M059J (cell line): ENCODE measurements around the gene KCNK18. TPM values are rescaled to one million over a fixed set of nuclear protein-coding genes. Genes with fewer than 3 reads are reported as not detected.

Experiments
- DNase-seq: peaks from one replicate; pipeline ENCODE4 v3.0.0-alpha.2; 2012; ENCODE audit warnings: low read depth
- total RNA-seq: library from RNA; depleted of rRNA; stranded (reverse); fragments of >200 nt; shearing (Covaris generic); gene quantifications from 2 replicates; pipeline ENCODE4 v1.2.3, GENCODE V29; 2014; rRNA removed

Gene KCNK18
- not detected in 2 replicates for total RNA-seq

DNA sequence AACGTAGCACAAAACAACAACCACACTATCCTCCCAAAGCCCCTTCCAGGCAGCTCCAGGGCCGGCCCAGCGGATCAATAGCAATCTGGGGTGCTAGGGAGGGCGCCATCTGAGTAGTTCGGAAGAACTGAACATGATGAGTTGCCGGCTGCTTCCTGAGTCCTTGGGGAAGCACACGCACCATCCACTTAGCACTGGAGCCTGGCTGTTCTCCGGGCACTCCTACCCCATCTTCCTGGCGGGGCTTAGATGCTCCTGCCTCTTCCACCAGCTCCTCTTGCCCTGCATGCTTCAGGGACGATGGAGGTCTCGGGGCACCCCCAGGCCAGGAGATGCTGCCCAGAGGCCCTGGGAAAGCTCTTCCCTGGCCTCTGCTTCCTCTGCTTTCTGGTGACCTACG, at the start of gene KCNK18:
TSS of gene KCNK18 (plus strand) at position 301 of the 400 bp plus-strand sequence. CDS start at position 301, 0 bp downstream.
- no peak for DNase-seq

DNA sequence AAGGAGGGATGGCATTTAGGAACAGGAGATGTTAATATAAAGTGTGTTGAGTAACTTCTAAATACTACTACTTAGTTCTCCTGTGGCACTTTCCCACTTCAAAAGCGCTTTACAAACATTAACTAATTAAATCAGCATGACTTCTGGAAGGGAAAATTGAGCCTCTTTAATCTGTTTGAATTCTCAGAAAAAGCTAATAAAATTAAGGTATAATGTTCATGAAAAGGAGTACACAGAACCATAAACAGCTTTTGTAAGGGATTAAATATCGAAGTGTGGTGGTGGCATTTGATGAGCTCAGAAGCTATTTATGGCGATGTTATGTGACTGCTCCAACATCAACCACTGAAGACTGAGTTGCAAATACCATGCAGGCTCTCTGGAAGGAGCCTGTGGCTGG, 49.0 kb upstream of the KCNK18 start:
- no peak for DNase-seq

DNA sequence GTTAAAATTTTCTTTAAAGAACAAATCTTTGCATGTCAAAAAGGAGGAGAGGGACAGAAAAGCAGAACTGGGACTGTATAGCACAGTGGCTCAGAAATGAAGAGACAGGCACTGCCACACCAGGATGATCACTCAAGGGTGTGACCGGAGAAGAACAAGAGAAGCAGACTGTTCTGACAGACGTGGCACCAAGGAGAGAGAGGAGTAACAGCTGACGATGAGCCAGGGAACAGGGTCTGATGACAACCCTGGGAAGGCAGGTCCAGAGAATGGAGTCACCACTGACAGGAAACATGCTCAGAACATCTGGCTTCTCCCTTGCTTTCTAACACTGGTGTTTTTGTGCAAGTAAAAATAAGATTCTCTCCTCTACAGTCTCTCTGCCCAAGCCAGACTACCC, 44.6 kb upstream of the KCNK18 start:
- no peak for DNase-seq

DNA sequence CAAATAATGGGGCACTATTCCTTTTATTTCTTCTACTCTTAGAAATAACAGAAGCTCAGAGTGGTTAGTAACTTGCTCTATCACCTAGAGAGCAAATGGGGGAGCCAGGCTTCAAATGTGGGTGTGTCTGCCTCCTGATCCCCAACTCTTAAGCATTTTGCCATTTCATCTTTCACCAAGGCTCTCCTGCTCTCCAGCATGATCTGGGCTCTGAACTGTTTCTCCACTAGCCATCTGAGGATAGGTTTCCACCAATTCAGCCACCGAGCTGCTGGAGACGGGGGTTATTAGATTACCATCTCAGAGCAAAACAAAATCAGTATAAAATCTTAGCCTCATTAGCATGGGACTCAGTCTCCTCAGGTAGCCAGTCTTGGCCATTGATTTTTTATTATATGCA, 39.0 kb upstream of the KCNK18 start:
- DNase-seq = no peak

DNA sequence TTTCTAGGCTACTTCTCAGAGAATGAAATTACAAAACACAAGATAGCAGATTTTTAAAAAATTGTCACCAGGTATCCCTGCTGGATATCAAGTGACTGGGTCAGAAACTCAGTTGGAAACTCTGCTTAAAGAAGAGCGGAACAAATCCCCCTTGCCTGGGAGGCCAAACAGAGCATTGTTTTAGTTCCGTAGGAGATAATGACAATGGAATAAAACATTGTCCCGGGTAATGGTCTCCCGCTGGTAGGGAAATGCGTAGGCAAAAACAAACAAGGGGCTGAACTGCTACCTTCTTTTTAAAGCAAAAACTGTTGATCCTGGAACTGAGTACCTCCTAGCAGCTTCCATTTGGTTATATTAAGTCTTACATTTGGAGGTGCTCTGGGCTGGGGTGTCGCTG, 37.9 kb upstream of the KCNK18 start:
- DNase-seq = no peak

DNA sequence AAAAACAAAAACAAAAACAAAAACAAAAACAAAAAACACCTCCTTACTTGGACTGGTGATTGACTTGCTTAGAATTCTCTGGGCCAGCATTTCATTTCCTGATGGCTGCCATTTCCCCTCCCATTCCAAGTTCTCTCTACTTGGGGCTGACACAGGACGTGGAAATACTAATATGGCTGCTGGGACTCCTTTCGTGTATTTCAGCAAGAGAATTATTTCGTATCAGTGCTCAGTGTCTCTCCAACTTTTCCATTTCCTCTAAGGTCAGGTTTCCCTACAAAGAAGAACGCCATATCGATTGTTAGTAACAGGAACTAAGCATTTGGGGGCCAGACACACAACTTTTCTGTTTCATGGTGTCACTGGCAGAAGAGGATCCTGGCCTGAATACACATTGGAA, 36.7 kb upstream of the KCNK18 start:
- no peak for DNase-seq

DNA sequence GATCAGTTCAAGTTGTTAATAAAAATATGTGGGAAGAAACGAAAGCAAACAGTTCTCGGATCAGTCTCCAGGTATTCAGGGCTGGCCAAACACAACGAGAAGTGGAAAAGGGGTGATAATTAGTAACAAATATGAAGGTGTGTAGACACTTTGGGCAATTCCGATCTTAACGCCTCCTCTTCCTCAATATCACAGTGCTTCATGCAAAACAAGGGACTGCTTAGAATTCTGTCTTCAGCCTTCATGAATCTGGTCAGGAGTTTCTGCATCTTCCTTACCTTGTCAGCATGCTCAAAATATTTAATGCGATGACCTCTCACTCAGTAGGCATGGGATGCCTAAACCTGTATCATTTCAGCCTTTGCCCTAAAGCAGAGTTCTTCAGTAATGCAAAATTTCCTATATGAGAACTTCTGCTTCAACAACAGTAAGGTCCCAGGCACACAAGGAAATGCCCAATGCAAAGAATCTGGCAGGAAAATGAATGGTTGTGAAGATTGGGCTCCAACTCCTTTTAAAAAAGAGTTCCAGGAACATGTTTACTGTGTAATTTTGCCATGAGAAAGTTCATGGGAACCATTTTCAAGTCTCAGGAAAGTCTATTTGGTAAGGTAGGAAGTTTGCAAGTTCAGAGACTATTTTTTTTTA, 35.8 kb upstream of the KCNK18 start:
- no peak for DNase-seq

DNA sequence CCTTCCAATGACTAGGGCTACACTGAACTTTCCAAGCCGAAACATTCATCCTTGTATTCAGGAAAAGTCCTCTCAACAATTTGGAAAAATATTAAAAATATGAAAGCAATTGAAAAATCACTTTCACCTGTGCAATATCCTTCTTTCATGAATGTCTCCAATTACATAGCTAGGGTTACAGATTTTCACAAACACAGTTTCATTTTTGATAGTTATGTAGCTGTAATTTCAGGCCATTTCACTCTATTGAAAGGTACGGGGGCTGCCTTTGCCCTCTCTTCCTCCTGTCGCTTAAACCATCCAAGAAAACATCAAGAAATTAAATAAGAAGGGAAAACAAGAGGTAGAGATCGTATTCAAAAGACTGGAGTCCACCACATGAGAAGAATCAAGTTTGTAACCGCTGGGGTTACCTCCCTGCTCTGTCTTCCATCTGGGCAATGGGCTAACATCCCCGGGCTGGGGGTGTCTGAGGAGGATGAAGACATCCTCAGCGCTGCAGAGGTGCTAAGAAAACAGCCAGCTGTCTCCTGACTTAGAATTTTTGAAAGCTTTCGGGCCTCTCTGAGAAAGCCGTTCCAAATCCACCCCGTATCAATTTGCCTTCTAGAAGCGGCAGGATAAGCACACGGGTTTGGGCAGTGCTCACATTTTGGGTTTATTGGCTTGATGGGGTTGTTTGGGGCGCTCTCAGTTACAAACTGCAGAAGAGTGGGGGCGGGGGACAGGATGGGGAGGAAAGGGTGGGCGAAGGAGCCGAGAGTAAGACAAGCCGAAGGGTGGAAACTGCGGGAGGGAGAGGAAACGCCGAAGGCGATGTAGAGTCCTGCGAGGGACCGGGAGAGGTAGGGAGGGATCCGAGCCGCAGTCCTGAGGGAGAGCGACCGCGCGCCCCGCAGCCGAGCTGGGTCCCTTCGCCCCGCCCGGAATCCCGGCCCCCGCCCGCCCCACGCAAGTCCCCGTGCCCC, 34.9 kb upstream of the KCNK18 start:
- no peak for DNase-seq

DNA sequence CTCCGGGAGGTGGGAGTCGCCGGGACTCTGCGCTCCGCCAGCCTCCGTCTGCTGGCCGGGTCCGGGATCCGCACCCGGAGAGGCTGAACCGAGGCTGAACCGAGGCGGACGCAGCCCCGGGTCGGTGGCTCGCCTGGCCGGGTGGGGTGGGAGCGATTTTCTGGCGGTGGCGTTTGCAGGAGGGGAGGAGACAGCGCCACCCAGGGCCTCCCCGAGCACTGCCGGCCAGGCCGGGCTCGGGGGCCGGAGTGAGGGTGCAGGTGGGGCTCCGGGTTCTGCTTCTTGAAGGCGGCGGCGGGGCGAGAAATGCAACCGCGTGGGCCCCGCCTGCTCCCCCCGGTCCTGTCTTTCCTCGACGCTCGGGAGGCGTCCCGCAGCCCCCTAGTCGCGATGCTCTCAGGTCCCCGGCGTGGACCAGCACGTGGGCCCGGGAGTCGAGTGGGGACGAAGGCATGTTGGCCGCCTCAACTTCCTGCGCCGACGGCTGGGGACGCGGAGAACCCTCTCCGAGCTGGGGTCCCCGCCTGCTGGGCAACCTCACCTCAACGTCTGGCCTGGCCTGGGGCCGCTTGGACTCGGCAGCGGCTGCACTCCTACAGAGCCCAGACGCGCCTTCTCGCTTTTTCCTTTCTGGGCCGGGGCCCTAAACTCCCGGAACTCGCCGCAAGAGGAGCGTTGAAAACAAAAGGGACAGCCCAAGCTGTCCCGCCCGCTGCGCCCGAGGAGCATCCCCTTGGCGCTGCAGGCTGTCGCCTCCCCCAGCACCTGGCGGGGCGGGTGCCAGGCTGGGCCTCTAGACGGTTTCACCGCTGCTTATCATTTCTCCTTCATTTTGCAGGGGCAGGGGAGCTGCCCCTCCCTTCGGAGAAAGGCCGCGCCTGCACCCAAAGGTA, 34.0 kb upstream of the KCNK18 start:
- no peak for DNase-seq

DNA sequence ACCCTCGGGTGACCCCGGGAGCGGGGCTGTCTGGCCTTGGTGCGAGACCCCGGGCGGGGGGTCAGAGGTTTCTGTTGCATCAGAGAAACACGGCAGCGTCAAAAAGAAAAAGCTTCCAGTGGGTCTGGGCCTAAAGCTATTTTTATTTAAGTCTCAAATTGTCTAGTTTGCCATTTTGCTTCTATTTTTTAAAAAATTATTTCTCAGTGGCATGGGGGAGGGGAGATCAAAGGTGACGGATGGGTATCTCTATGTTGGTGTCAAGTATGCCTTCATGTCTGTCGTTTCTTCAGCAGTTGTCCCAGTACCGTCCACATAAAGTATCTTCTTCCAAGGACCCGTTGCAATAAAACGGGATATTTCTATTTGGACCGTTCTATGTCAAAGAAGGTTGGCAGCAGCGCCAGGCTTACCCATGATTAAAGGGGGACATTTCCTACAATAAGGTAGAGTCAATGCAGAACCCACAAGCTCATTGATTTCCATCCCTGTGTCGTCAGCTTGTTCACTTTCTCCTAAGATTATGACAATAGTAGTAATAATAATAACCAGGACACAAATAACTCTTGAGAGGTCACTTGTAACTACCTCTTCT, 33.2 kb upstream of the KCNK18 start:
- no peak for DNase-seq

DNA sequence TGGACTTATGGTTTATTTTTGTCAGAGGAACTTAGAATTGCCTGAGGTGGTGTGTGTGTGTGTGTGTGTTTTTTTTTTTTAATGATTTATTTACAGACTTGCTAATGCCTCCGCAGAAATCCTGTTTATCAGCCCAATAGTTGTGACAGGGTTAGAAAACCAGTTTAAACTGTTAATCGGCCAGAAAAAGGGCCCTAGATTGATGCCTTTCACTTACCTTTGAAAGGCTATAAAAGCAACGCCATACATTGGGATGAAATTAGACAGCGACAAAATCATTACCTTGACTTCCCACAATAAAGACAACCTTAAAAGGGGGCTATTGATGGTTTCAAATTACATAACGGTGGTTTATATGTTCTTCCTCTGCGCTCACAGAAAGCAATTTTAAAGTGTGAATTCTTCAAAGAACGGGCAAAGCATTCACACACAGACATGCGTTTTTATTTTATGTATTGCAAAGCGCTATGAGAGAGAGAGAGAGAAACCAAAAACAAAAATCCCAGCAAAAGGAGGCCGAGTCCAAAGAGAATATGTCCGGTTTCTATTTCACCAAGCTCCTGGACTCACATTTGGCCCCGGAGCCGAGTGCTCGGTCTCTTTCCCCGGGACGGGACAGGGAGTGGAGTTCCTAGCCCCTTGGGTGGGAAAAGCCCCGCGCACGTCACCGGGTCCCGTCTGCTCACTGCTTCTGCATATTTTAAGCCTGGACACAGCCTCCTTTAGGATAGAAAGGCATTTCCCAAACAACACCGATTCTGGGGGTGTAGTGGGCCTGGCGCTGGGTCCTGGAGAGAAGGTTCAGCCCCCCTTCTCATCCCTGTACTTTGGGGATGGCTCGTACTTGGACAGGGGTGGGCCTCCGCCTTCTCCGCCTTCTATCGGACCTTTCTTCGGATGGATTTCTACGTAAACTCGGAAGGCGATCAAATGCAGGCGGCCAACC, 32.4 kb upstream of the KCNK18 start:
- DNase-seq = no peak

DNA sequence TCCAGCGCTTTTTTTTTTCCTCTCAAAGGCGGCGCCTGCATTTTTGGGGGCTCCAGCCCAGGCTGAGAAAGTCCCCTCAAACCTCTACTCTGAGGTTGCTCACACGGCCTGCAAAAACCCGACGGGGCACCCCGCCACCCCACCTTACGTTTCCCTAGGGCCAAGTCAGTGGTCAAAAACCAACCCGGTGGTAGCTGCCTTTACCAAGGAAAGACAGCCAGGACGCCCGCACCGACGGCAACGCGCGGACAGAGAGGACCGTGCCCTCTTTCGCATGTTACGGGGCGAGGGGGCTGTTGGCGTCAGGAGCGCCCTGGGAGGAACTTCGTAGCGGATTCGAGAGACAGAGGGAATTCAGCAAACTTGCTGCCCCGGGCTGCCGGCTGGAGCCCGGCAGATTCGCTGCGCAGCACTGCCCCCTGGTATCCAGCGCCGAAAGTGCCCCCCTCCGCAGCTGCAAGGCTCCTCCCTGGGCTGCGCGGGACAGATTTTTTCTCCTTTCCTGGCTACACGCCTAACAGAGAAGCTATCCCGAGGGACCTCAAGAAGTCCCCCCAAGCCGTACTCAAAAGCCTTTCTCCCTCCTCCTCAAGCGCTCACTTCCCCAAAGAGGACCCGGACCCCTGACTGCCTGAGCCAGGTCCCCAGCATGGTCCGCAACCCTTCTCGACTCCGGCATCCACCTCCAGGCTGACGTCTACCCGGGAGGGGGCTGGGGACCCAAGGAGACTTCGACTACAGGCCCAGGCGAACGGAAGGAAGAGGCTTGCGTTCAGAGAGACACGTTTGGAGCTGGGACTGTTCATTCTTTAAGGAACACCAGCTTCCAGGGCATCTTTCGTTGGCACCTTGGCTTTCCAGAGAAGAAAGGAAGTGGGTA, 31.5 kb upstream of the KCNK18 start:
- DNase-seq = peak; percentile 43

DNA sequence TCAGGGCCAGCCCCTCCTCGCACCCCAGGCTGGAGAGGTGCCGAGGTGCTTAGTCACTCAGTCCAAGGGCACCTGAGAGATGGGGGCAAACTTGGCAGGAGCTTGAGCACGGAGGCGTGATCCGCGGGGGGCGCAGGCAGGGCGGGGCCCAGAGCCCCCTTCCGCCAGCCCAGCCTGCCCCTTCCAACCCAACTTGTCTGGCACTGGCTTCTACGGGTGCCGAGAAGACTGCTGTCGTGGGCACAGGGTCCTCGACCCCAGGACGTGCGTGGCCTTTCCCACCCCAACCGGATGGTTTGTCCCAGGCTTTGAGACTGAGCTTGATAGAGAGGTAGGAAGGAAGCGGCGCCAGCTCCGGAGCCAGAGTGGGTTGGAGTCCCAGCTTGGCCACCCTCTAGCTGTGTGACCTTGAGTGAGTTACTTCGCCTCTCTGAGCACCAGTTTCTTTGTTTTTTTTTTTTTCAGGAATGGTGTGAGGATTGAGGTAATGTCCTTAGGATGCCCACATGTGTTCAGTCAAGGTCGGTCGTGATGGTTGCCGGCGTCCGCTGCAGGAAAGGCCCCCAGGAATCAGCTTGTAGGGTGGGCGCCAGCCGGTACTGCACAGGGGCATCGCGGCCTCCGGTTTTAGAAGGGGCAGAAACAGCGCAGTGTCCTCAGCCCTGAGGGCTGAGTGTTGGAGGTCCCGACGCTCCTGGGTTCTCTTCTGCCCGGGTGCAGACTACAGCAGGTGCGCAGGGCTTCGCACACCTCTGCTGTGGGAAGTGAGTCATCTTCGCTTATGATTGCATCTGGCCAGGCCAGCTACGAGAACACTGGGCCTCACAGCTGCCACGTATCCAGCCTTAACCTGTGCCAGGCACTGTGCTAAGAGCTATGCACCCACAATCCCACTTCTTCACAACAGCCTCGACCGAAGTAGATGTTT, 30.6 kb upstream of the KCNK18 start:
- DNase-seq = no peak

DNA sequence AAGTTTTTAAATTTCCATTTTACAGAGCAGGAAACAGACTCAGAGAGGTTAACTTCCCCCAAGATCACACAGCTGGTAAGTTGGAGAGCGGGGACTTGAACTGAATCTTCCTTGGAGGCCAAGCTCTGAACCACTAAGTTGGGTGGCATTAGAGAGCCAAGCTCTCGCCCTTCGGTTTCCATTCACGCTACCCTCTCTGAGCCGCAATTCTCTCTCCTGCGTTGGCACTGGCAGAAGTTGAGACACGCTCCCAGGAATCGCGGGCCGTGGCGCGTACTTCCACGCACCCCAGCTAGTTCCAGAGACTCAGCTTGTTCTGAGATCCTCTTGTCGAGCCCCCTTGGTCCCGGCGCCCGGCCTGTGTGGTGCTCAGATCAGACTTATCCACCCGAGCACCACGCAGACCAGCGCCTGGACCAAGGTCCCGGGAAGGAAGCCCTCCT, 29.9 kb upstream of the KCNK18 start:
- DNase-seq = no peak

DNA sequence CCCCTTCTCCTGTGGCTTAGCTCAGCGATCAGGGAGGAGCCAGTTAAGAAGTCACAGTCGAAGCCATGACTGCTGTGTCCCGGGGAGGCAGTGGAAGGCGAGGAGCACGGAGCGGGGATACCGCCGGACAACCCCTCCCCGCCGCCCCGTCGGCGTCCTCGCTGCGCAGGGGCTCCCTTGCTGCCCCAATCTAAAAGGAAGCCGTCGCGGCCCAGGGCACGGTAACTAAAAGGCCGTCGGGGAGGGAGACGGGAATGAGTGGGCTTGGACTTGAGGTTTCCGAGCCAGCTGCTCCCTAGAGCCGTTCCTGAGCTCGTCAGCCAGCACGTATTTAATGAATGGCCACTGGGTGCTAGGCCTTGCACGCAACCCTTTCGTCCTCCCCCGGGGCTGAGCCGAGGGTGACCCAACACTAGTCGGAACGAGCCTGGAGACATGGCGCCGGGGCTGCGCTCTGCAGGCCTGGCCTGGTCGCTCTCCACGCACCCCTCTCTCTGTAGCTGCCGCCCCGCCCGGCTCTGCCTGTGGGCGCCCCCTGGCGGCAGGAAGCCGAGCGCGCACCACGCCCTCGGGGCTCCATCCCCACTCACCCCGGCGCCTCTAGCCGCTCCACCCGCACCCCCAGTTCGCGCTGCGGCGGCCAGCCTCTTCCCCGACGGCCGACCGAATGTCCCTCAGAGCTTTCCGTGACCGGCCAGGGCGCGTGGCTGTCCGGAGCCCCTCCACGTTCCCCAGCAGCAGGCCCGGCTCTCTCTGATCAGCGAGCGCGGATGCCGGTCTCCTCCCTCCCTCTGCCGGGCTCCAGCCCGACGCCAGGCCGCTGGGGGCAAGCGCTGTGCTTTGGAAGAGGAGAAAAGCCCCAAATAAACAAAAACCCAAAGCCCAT, 29.3 kb upstream of the KCNK18 start:
- no peak for DNase-seq

DNA sequence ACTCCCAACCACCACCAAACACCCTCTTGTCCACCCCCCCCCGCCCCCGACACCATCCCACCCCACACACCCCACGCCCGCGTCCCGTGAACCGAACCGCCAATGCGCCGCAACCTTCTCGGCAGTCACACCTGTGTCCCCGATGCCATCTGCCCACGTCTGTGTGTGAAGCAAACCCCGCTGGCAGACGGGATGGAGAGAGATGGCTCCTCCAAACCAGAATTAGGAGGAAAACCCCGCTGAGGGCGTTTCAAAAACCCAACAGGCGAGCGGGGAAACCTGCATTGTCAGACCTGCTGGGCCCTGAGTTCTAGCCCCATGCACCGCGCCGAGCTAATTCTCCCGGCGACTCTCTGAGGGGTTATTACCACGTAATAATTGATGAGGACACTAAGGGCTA, 28.6 kb upstream of the KCNK18 start:
- no peak for DNase-seq

DNA sequence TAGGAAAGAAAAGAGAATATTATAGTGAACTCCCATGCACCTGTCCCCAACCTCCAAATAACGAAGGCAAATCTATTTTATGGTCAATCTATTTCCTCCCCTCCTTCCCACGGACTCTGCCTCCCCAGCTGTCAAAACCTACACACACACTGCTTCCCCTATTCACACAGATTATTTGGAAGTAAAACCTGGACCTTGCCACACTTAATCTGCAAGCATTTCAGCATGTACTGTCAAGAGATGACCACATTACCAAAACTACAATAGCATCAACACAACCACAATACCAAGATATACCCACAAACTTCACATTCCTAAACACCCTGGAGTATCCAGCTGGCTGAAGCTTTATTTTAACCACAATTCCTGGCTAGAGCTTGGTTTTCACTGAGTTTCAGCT, 27.8 kb upstream of the KCNK18 start:
- DNase-seq = no peak
